HUES64 (cell line): ENCODE data around the gene SSX5. TPM values are rescaled to one million over a fixed set of nuclear protein-coding genes. Genes with fewer than 3 reads are reported as not detected.
"Not testable (repeated sequence)": the region's sequence is repeated elsewhere in the genome, so short reads cannot be mapped to it uniquely, and the experiment has no call there.

Experiments
- H3K27ac ChIP-seq: 2 replicates; pipeline ENCODE4 v1.7.0; 2013; ENCODE audit warnings: low read depth, low read length, inconsistent platforms
- H3K27me3 ChIP-seq: 2 replicates; pipeline ENCODE4 v1.6.1; 2013; ENCODE audit warnings: mild to moderate bottlenecking, low read length; ENCODE audit not compliant: insufficient read depth
- H3K36me3 ChIP-seq: 2 replicates; pipeline ENCODE4 v1.6.1; 2013; ENCODE audit warnings: mild to moderate bottlenecking, low read length; ENCODE audit not compliant: insufficient read depth
- H3K4me1 ChIP-seq: 2 replicates; pipeline ENCODE4 v1.6.1; 2013; ENCODE audit warnings: mild to moderate bottlenecking, low read length, moderate library complexity; ENCODE audit not compliant: insufficient read depth
- H3K4me3 ChIP-seq: 2 replicates; pipeline ENCODE4 v1.5.1; 2013; ENCODE audit warnings: mild to moderate bottlenecking, low read length, moderate library complexity
- H3K9ac ChIP-seq: 2 replicates; pipeline ENCODE4 v1.6.1; 2013; ENCODE audit warnings: mild to moderate bottlenecking, low read depth, low read length
- H3K9me3 ChIP-seq: 2 replicates; pipeline ENCODE4 v1.6.1; 2013; ENCODE audit warnings: low read depth, low read length; ENCODE audit not compliant: insufficient read depth
- WGBS: fragments of 150-250, 120-280 bp; methylation state at CpG from one replicate; pipeline ENCODE4 v1.1.7; 2013; ENCODE audit warnings: missing lambda C conversion rate; 5-methylcytosine and 5-hydroxymethylcytosine counted together
- polyA plus RNA-seq, 2 experiments: library from polyadenylated mRNA; stranded (reverse); fragments of 50-300 nt; gene quantifications; one replicate each; pipeline ENCODE4 v1.2.3, GENCODE V29; 2013

SSX5 gene, protein sequence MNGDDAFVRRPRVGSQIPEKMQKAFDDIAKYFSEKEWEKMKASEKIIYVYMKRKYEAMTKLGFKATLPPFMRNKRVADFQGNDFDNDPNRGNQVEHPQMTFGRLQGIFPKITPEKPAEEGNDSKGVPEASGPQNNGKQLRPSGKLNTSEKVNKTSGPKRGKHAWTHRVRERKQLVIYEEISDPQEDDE
- not detected for polyA plus RNA-seq (2013, experiment 1 of 2)
- polyA plus RNA-seq (2013, experiment 2 of 2) = not detected

GRCh38 chrX:48196745-48197201 is at the start of gene SSX5:
SSX5 (minus strand) TSS chrX:48196795; CDS start chrX:48195358, 1,437 bp downstream.
- Histone ChIP-seq H3K9me3 (no peaks in the 10 kb centered on the region), H3K36me3 (no peaks in the 10 kb centered on the region), H3K27me3 (no peaks in the 10 kb centered on the region), H3K4me3 (no peak within 1 kb of the TSS), H3K27ac (no peak within 1 kb of the TSS), H3K9ac (no peak within 1 kb of the TSS), H3K4me1 (no peaks in the 10 kb centered on the region)
- WGBS = 98% methylated on average over 12 of the region's 12 CpGs

DNA sequence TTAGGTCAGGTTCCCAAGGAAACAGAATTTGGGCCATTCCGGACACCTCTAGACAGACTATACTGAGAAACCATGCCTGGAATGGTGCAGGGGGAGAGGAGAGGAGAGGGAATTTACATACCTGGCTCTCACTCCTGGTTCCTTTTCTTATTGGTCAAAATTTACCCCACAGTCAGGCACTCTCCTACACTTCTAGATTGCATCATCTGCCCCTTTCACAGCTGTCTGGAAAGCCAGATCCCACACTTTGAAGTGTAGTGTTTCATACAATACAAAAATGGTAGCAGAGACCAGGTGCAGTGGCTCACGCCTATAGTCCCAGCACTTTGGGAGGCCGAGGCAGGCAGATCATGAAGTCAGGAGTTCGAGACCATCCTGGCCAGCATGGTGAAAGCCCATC is 27.6 kb upstream of the SSX5 start:
- H3K27ac ChIP-seq, H3K4me3 ChIP-seq, H3K36me3 ChIP-seq, H3K9ac ChIP-seq, H3K27me3 ChIP-seq, H3K9me3 ChIP-seq, H3K4me1 ChIP-seq: not testable (repeated sequence)
- WGBS = 97% methylated on average over 3 of the region's 4 CpGs

DNA sequence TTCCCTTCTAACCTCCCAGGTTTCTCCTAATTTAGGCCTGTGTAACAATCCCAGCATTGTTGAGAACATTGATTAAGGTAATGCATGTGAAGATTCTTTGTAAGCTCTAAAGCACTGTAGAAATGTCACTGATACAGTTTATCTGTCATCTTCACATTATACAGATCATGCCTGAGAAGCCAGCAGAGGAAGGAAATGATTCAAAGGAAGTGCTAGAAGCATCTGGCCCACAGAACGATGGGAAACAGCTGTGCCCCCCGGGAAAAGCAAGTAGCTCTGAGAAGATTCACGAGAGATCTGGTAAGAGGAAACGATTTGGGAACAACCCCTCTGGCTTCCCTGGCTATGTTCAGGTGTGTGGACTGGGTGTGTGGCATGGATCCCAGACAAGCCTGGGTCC is 17.7 kb upstream of the SSX5 start:
- not testable (repeated sequence) for H3K27me3 ChIP-seq, H3K9ac ChIP-seq, H3K27ac ChIP-seq, H3K4me3 ChIP-seq, H3K36me3 ChIP-seq, H3K4me1 ChIP-seq, H3K9me3 ChIP-seq
- WGBS = 94% methylated on average over 4 of the region's 4 CpGs

- H3K4me1 ChIP-seq, H3K27ac ChIP-seq, H3K27me3 ChIP-seq, H3K36me3 ChIP-seq, H3K9ac ChIP-seq, H3K9me3 ChIP-seq, H3K4me3 ChIP-seq: not testable (repeated sequence)
- 68% methylated on average over 4 of the region's 5 CpGs for WGBS
Observed at GRCh38 chrX:48190024-48190423, 6.6 kb downstream of the SSX5 start.

- not testable (repeated sequence) for H3K9ac ChIP-seq, H3K36me3 ChIP-seq, H3K9me3 ChIP-seq, H3K27me3 ChIP-seq, H3K4me3 ChIP-seq, H3K4me1 ChIP-seq, H3K27ac ChIP-seq
- 100% methylated on average over 1 of the region's 5 CpGs for WGBS
Observed at GRCh38 chrX:48181882-48182281, 14.7 kb downstream of the SSX5 start.

DNA sequence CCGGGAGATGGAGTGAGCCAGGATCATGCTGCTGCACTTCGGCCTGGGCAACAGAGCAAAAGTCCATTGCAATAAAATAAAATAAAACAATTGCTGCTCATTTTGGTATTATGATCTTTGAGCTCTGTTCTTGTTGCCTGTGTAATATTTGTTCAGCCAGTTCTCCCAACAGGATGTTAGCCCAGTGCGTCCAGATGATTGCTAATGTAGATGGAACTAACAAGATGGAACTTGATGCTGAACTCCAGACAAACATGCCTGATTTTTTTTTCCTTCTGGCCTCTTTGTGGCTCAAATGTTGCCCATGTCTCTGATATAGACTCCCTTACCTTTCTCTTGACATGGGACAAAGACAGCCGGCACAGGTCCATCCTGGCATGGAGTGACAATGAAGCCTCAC is 15.8 kb downstream of the SSX5 start:
- no peak overlapping the region for H3K9ac ChIP-seq
- H3K27ac ChIP-seq = no peak overlapping the region
- no peaks in the 10 kb centered on the region for H3K36me3 ChIP-seq
- H3K4me3 ChIP-seq = no peak overlapping the region
- no peaks in the 10 kb centered on the region for H3K9me3 ChIP-seq
- H3K27me3 ChIP-seq = no peaks in the 10 kb centered on the region
- no peaks in the 10 kb centered on the region for H3K4me1 ChIP-seq
- 93% methylated on average over 4 of the region's 4 CpGs for WGBS

- no peaks in the 10 kb centered on the region for H3K4me1 ChIP-seq
- WGBS = 89% methylated on average over 4 of the region's 4 CpGs
- H3K9me3 ChIP-seq = no peaks in the 10 kb centered on the region
- no peak overlapping the region for H3K4me3 ChIP-seq
- no peak overlapping the region for H3K27ac ChIP-seq
- H3K9ac ChIP-seq = no peak overlapping the region
- H3K27me3 ChIP-seq = no peaks in the 10 kb centered on the region
- no peaks in the 10 kb centered on the region for H3K36me3 ChIP-seq
Observed at GRCh38 chrX:48179691-48180090, 16.9 kb downstream of the SSX5 start.

DNA sequence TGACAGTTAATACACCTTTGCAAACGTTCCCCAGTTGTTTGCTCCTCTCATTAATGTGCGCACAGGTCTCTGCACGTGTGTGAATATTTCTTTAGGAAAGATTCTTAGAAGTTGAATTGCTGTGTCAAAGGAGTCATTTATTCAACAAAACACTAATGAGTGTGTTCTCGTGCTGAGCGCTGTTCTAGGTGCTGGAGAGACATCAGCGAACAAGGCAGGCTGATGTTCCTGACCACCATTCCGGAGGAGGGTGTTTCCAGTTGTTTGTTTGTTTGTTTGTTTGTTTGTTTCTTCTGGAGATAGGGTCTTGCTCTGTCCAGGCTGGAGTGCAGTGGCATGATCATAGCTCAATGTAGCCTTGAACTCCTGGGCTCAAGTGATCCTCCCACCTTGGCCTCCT is 30.3 kb downstream of the SSX5 start:
- H3K4me3 ChIP-seq = not testable (repeated sequence)

GRCh38 chrX:48165241-48165640 is 31.4 kb downstream of the SSX5 start:
- Histone ChIP-seq H3K9ac (no peak overlapping the region), H3K27ac (no peak overlapping the region), H3K4me1 (no peaks in the 10 kb centered on the region), H3K36me3 (no peaks in the 10 kb centered on the region), H3K4me3 (no peak overlapping the region), H3K27me3 (no peaks in the 10 kb centered on the region), H3K9me3 (no peaks in the 10 kb centered on the region)
- WGBS = 90% methylated on average over 12 of the region's 12 CpGs

More for the DNA sequence above, 30.3 kb downstream of the SSX5 start:
- not testable (repeated sequence) for H3K27me3 ChIP-seq, H3K4me1 ChIP-seq, H3K27ac ChIP-seq, H3K36me3 ChIP-seq, H3K9ac ChIP-seq, H3K9me3 ChIP-seq
- WGBS = 91% methylated on average over 4 of the region's 7 CpGs

GRCh38 chrX:48156014-48156413 is 40.6 kb downstream of the SSX5 start:
- WGBS = 95% methylated on average over 12 of the region's 12 CpGs
- Histone ChIP-seq H3K4me1 (no peaks in the 10 kb centered on the region), H3K9ac (no peak overlapping the region), H3K27ac (no peak overlapping the region), H3K36me3 (no peaks in the 10 kb centered on the region), H3K27me3 (no peaks in the 10 kb centered on the region), H3K4me3 (no peak overlapping the region), H3K9me3 (no peaks in the 10 kb centered on the region)

GRCh38 chrX:48154796-48155195 is 41.8 kb downstream of the SSX5 start:
- Histone ChIP-seq H3K4me3 (no peak overlapping the region), H3K4me1 (no peaks in the 10 kb centered on the region), H3K9ac (no peak overlapping the region), H3K27me3 (no peaks in the 10 kb centered on the region), H3K27ac (no peak overlapping the region), H3K9me3 (no peaks in the 10 kb centered on the region), H3K36me3 (no peaks in the 10 kb centered on the region)
- WGBS = 90% methylated on average over 2 of the region's 2 CpGs

DNA sequence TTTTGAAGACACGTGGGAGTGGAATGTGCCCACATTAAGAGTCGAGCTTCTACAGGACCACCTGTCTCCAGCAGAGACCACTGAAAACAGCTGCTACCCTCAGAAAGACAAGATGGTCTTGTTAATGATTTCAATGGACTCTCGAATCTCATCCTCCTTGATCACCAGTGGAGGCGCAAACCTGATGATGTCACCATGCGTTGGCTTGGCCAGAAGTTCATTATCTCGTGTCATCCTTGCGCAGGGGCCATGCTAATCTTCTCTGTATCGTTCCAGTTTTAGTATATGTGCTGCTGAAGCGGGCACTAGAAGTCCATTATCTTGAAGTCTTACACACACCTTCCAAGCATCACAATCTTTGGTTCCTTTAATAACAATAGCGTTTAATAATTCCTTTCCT is 42.8 kb downstream of the SSX5 start:
- Histone ChIP-seq H3K36me3 (no peaks in the 10 kb centered on the region), H3K9me3 (no peaks in the 10 kb centered on the region), H3K4me1 (no peaks in the 10 kb centered on the region), H3K27ac (no peak overlapping the region), H3K9ac (no peak overlapping the region), H3K27me3 (no peaks in the 10 kb centered on the region), H3K4me3 (no peak overlapping the region)
- 93% methylated on average over 10 of the region's 10 CpGs for WGBS
